Activated T-cell treated with anti-CD3 and anti-CD28 coated beads for 24 hours (primary cell): Measurements from ENCODE around the gene RASL10A.
A peak's percentile ranks its signal among the peaks of the same experiment; 100 is the strongest.

Experiments
- DNase-seq: peaks from one replicate; pipeline ENCODE4 v3.0.0-alpha.2; 2020; ENCODE audit warnings: low read depth

RASL10A gene

DNA sequence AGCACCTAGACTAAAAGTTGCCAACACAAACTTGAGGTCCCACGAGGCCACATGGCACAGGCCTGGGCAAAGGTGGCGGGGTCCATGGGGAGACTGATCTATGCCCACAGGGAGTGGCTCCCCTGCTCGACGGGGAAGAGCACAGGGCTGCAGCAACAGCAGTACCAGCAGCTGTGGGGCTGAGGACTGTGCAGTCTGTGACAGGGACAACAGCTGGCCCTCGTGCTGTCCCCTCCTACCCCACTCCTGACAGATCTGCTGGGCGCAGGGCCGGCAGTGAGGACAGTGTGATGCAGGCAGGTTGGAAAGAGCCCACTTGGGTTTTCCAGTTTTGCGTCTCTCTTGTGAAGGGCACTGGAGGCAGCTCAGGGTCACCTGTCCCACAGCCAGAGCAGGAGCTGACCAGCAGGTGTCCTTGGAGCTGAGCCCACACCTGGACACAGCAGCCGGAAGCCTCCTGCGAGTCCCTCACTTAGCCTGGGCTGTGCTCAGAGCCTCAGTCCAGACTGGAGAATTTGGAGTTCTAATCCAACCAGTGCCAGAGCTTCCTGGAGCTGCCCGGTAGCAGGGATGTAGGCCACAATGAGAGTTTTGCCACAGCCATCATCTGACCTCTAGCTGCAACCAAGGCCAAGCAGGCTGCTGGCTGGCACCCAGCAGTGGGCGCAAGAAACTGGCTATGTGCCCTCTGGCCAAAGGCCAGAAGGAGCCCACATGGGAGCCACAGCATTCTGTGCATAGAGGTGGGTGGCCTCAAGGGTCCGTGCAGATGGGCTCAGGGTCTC lies 12.6 kb downstream of the RASL10A start:
- DNase-seq = no peak

DNA sequence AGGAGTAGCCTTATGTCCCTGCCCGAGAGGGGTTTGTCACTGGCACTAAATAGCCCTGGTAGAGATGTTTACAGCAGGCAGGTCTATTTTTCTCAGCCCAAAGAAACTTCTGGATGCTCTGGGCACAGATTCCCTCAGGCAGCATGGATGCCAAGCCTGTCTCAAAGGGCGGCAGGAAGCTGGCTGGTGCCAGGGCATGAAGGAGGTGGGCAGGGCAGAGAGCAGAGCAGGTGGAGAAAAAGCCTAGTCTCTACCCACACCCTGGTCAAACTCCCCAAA lies 13.2 kb downstream of the RASL10A start:
- no peak for DNase-seq

DNA sequence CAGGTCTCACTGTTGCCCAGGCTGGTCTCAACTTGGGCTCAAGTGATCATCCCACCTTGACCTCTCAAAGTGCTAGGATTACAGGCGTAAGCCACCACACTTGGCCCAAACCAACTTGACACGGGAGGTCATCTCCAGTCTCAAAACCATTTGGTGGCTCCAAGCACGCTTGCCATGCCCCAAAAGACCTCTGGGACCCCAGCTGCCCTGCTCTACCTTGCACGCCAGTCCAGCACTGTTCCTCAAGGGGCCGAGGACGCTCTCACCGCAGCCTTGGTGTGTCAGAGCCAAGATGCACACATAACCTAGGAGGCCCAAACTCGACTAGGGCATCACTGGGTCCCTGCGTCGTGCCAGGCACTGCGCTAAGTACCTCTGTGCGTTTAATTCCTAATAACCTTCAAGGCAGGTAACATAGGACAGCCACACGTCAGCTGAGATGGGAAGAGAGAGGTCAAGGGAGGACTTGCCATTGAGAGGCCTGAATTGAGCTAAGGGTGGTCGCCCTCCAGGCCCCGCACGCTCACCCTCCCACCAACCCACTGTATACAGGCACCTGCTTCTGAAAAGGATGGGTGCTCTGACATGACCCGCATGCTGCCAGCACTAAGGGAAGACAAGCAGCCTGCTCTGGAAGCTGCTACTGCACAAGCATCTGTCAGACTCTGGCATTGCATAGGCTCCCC lies 13.6 kb downstream of the RASL10A start:
- no peak for DNase-seq

DNA sequence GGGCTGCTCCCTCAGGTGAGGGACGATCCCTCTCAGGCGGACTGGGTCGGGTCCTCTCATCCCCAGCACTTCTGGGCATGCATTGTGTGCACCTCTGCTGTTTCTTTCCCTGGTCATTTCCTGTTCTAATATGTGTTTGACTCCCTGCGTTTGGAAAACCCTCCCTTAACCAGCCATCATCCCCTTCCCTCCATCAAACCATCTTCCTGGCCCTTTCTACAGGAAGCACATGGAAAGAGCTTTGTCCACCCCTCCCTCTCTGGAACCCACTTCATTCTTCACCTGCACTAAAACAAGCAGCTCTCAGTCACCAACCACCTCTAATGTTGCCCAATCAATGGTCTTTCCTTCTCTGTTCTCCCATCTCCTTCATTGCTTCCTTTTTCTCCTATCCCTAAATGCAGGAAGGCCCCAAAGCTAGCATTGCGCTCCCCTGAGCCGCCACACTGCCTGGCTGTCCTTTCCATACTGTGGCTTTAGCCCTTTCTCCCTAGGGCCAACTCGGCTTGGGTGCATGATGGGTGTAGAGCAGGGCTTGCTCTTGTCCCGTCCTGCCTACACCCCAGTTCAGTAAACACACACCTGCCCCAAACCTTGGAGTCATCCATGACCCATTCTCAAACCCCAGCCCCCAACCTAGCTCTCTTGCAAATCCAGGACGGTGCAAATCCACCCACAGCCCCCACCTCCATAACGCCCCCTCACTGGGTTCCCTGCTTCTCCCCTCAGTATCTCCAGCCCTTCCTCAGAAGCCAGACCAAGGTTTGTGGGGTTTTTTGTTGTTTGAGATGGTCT lies 14.5 kb downstream of the RASL10A start:
- no peak for DNase-seq

DNA sequence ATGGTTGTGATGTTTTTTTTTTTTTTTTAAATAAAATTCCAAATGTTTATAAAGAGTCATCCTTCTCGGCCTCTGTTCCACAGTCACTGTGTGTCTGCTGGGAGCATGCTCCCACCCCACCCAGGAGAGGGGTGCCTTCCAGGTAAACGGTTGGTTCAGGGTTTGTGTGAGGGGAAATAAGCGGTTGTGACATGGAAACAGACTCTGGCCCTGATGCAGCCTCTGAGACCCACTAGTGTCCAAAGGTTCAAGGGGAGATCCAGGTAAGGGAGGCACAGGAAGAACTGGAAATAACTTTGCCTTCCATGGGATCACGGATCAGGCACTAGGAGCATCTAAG lies 15.1 kb downstream of the RASL10A start:
- no peak for DNase-seq

DNA sequence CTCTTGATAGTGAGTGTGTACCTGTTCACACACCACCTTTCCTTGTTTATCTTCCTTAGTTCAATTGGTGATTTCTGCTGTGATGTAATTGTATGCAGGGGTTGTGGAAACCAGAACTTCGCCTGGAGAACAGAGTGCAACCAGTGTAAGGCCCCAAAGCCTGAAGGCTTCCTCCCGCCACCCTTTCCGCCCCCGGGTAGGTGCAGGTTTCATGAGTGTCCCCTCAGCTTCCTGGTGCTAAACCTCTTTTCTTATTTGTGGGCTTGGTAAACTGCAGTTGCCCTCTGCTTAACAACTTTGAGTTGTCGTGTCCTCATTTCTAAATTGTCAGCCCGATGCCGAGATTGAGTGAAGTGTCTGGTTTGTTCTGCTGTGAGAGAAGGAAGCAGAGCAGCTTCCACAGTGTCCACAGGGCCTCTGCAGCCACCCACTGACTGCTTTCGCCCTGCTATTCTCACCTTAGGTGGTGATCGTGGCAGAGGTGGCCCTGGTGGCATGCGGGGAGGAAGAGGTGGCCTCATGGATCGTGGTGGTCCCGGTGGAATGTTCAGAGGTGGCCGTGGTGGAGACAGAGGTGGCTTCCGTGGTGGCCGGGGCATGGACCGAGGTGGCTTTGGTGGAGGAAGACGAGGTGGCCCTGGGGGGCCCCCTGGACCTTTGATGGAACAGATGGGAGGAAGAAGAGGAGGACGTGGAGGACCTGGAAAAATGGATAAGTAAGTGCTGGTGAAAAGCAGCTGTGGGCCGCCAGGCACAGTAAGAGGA lies 16.2 kb downstream of the RASL10A start:
- DNase-seq = no peak

DNA sequence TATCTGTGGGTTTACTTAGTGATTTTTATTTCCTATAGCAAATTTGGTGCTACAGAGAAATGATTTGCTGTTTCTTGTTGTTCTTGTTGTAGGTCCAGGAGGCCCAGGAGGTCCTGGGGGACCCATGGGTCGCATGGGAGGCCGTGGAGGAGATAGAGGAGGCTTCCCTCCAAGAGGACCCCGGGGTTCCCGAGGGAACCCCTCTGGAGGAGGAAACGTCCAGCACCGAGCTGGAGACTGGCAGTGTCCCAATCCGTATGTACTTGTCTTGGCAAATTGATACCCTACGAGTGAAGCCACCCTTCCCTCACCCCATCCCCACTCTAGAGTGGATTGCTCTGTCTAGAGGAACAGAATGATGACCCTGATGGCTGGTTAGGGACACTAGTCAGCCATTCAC lies 16.9 kb downstream of the RASL10A start:
- DNase-seq = no peak

DNA sequence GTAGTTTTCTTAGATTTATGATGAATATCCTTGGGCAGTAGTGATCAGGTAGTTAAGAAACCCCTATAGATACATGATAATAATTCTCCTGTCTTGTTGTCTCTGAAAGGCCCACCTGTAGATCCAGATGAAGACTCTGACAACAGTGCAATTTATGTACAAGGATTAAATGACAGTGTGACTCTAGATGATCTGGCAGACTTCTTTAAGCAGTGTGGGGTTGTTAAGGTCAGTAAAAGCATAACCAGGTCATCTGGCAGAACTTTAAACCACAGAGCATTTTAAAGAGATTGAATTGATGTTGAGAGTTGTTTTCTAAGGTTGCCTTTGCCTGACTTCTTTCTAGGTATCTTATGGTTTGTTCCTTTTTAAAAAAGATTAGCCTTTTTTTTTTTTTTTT lies 23.1 kb downstream of the RASL10A start:
- DNase-seq = no peak

DNA sequence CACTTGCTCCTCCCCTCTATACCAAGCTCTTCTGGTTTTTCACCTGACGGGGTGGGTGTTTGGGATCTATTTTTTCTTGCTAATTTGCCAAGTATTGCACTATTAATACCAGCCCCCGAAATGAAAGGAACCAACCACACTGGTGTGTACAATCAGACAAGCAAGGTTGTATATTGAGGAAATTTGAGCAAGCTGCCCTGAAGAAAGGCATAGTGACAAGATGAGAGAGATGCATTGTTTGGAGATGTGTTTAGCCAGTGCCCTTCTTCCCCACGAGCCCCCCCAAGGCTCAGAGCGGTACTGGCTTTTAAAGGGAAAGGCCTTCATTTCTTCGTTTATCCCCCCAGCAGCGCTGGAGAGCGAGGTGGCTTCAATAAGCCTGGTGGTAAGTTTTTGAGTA lies 24.3 kb downstream of the RASL10A start:
- DNase-seq = no peak

DNA sequence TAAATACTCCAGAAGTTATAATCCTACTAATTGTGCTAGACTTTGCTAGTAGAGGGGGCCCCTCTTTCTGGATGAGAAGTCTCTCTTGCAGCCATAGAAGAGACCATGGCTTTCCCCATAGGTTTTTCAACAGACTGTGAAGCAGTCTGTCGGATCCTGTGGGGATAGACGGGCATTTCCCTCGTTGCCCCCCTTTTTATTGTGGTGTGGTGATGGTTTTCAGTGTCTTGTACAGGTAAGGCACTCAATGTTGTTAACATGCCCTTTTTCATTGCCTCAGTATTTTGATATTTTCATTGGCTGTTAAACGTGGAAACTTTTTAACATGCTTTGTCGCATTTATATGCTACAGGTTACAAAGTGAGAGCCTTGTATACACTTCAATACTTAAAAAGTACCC lies 25.4 kb downstream of the RASL10A start:
- no peak for DNase-seq

DNA sequence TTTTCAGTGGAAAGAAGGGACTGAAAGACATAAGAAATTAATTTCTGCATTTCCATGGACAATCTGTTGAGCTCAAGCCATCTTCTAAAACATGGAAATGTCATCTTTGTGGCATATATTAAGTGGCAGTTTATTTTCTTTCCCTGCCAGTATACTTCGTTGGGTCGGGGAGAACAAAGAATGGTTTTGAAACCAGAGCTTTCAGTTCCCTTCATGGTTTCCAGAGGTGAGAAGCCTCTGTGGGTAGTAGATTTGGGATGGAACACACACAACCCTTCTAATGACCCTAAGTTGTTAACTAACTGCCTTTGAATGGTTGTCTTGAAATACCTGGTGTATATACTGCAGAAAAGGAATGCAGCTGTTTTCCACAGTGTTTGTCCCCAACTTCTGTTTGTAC lies 26.7 kb downstream of the RASL10A start:
- DNase-seq = no peak

DNA sequence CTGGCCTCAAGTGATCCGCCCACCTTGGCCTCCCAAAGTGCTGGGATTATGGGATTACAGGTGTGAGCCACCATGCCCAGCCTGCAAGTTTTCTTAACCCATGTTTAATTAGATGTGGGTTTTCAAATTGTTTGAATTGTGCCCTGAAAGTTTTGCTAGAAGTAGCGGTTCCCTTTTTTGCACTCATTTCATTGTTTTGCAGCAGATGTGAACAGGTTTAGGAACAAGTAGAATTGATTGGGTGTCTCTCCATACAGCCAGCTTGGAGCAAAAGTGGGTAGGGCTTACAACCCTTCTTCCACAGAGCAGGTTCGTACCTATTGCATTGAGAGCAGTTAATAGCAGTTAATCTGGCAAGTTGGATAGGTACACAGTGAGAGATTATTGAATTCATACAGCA lies 31.3 kb downstream of the RASL10A start:
- DNase-seq = no peak

DNA sequence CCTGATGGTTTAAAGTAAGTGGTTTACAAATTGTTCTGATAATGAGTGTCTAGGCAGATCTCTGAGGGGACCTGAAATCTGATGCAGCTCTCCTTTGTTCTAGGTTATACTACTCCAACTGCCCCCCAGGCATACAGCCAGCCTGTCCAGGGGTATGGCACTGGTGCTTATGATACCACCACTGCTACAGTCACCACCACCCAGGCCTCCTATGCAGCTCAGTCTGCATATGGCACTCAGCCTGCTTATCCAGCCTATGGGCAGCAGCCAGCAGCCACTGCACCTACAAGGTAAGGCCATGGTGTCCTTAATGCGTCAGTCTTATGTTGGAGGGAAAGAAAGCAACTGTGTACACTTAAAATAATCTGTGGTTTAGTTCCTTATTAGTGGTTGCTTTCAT lies 37.6 kb downstream of the RASL10A start:
- DNase-seq = no peak

DNA sequence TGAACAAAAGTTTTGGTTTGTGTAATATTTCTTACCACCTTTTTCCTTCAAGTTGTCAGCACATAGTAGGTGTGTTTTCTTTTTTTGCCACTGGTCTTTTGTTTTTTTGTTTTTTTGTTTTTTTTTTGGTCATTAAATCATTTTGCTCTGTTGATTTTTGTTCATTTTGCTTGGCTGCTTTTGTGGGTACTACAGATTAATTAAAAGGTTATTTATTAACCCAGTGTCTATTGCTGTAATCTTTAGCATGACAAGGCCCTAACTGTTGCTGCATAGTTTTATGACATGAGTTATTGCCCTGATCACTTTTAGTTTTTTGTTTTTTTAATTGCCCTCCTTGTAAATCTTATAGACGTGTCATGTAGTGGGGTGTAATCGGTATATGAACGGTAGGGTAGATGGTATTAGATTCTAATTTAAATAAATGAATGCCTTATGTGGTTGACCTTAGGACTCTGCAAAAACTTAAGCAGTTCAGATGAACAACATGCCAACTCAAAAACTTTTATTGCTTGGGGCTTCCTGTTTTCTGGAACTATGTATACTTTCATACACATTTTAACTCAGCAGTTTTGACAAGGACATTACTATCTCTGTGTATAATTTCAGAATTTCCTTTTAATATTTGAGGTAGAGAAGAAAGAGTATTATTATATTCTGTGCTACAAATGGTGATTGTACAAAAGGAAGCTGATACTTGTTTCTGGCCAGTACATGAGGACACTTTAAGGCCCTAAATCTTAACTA lies 39.5 kb downstream of the RASL10A start:
- no peak for DNase-seq

DNA sequence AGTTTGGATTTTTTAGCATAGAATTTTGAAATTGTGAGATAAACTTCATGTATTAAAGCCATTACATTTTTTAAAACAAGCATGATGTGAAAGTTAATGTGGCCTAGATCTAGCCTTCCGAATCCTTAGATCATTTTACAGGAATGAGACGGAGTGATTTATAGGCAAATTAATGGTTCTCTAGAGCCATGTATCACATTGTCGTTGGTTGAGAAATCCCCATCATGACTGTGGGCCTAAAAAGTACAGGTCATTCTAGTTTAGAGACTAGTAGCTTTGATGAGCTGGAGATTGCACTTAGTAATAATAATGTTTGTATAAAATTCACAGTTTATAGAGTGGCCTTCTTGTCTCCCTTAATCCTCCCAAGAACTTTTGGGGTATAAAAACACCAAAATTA lies 40.3 kb downstream of the RASL10A start:
- no peak for DNase-seq

DNA sequence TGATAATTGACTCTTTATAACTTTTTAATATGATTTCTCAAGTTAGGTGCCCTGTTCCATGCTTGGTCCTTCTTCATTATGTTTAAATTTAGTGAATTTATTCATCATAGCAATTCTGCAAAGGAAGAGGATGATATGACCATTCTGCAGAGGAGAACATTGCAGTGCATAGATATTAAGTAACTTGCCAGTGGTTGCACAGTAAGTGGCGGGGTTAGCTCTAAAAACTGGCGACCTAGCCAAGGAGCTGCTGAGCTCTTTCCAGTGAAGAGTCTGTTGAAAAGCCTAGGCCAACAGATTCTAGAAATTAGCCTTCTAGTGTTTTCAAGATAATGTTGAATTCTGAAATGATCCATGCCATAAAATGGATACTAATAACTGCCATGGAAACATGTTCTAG lies 42.9 kb downstream of the RASL10A start:
- DNase-seq = no peak

DNA sequence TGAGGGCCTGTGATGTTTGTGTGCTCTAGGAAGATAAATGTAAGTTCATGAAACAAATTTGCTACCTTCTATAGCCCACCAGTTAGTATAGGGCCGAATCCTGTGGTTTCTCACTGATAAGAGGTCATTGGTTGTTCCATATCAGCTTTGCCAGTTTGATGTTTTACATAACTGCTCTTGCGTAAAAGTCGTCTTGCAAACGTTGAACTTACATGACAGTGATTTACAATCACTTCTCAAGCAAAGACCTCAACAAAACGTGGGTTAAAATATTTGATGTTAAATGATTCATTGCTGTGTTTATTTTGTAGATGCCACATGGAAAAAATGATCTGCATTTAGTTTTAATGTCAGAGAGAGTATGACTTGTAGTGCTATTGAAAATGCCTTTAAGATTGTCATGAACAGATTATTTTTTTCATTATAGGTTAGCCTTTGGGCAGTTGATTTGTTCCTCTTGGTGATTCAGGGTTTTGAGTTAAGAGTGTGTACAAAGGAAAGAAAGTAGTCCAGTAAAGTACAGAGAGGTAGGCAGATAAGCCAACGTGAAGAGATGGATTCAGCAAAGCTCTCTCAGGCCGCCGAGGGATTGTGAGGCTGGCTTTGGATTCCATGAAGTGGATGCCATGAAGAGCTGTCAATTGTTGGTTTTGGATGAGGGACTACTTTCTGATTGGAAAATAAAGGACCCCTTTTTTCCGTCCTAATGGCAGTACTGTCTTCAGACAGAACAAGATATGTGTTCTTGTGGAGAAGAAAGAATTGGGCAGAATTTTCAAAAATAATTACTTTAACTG lies 44.8 kb downstream of the RASL10A start:
- DNase-seq = no peak

DNA sequence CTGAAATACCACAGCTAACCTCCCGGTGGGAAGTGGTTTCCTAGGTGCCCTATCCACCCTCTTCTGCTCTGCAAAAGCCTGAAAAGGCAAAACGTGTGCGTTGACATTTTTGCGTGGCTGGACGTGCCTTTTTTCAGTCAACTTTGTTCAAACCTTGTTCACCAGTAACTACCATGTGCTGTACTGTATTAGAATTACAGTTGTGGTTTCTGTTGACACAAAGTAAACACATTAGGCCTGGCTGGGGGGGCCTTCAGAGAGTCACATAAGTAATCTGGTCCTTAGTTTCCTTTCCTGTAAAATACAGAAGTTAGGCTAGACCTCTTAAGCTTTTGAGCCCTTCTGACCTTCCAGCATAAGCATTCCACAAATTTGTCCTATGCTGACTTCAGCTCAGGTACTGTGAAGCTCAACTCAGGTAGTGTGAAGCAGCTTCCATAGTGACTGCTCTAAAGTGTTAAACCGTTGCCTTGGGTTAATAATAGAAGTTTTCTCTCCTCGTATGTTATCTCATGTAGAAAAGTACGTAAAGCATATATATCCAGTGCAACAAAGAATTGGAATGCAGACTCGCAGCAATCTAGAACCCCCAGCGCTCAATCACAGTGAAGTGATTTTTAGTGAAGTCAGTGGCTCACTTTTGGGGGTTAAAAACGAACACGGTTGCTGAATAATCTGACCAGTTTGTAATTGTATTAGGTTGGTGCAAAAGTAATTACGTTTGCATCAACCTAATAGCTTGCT lies 45.6 kb downstream of the RASL10A start:
- no peak for DNase-seq

DNA sequence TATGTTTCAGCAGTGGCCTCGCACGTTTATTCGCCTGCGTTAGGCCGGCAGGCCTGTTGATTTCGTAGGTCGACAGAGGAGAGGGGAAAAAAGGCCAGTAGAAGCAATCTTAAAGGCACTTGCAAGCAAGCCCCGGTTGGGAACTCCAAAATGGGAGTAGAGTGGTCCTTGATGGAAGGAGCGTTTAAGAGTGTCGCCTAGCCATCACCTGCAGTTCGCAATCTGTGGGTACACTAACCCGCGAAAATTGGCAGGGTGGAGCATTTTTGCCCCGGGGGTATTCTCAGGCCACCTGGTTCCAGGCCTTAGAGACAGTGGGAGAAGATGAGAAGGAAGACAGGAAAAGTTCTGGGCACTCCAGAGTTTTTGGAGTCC lies 46.3 kb downstream of the RASL10A start:
- no peak for DNase-seq

DNA sequence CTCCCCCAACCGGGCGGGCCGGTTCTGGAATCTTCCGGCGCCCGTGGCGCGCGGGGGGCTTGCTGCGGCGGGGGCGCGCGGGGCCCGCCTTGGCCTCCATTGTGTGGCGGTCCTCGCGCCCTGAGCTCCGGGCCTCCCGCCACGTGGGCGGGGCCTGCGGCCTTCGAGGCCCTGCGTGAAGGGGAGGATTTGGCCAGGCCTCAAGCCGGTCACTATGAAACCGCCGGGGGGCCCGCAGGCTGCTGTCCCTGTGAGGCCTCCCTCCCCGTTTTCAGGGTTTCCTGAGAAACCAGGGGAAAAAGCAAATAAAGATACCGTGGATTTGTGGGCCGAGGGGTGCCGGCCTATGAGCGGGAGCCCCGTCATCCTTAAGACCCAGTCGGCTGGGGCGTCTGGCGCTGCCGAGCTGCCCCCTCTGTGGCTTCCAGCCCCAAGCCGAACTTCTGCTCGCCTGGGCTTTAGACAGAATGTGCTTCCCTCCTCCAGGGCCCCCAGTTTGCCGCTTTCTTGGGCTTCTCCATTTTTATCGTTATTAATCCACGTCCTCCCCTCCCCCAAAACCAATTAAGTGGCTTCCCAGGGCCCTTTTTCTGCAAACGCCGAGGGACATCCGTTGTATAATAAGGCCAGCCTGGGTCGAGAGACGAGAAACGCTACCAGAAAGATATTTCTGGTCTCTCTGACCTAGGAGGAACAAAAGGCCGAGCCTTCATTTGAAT lies 46.8 kb downstream of the RASL10A start:
- DNase-seq = peak; percentile 26
